Limb (tissue), 2 donors: ENCODE measurements around the gene MRPL34.
"Not testable (repeated sequence)": the region's sequence is repeated elsewhere in the genome, so short reads cannot be mapped to it uniquely, and the experiment has no call there.

Experiments used
- DNase-seq, 2 donors: peaks; one replicate each; pipeline ENCODE4 v3.0.0-alpha.2; 2016; ENCODE audit errors: extremely low spot score in 2 of 2

The MRPL34 gene

GRCh38 chr19:17285415-17286135 is 20.1 kb upstream of the MRPL34 start:
- DNase-seq, result no peak

GRCh38 chr19:17286263-17286662 is 19.4 kb upstream of the MRPL34 start:
- DNase-seq, result no peak

GRCh38 chr19:17286752-17287151 is 18.9 kb upstream of the MRPL34 start:
- DNase-seq, result no peak

GRCh38 chr19:17289489-17289888 is 16.2 kb upstream of the MRPL34 start:
- DNase-seq, result peak in 1 of 2 donors; percentile 73

- DNase-seq, result peak; percentile 61 to 81
Observed at GRCh38 chr19:17292301-17293074, 13.2 kb upstream of the MRPL34 start.

- DNase-seq, result no peak
Observed at GRCh38 chr19:17293605-17294004, 12.1 kb upstream of the MRPL34 start.

- DNase-seq, result peak in 1 of 2 donors; percentile 62
Observed at GRCh38 chr19:17294051-17294891, 11.4 kb upstream of the MRPL34 start.

GRCh38 chr19:17295551-17295950 is 10.1 kb upstream of the MRPL34 start:
- DNase-seq, result not testable (repeated sequence)

GRCh38 chr19:17296273-17296672 is 9.4 kb upstream of the MRPL34 start:
- DNase-seq, result no peak

GRCh38 chr19:17296976-17297375 is 8.7 kb upstream of the MRPL34 start:
- no peak for DNase-seq

GRCh38 chr19:17300992-17301619 is 4.6 kb upstream of the MRPL34 start:
- DNase-seq, result no peak

- peak in 1 of 2 donors; percentile 61 for DNase-seq
Observed at GRCh38 chr19:17302391-17303166, 3.1 kb upstream of the MRPL34 start.

- peak; percentile 95 to 97 for DNase-seq
Observed at GRCh38 chr19:17303167-17303939, 2.3 kb upstream of the MRPL34 start, which contains the start of gene ABHD8. Gene ABHD8, minus strand, starts transcription at chr19:17303425. Its CDS starts 1,809 bp downstream, at chr19:17301616.

- DNase-seq, result no peak
Observed at GRCh38 chr19:17303940-17304267, 1.8 kb upstream of the MRPL34 start.

GRCh38 chr19:17304386-17305215 is 1.1 kb upstream of the MRPL34 start:
- no peak for DNase-seq

- no peak for DNase-seq
Observed at GRCh38 chr19:17305216-17305516, 506 bp upstream of the MRPL34 start.

GRCh38 chr19:17306285-17306714 is 628 bp downstream of the MRPL34 start:
- DNase-seq, result no peak

- DNase-seq, result no peak
Observed at GRCh38 chr19:17307876-17308377, 2.3 kb downstream of the MRPL34 start.
